Fibroblast of villous mesenchyme (primary cell): Measurements from ENCODE around the gene AP1M1. TPM values are rescaled to one million over a fixed set of nuclear protein-coding genes. Genes with fewer than 3 reads are reported as not detected.
"Not testable (repeated sequence)": the region's sequence is repeated elsewhere in the genome, so short reads cannot be mapped to it uniquely, and the experiment has no call there.

Source experiments
- DNase-seq: peaks from one replicate; pipeline ENCODE4 v3.0.0-alpha.2; 2010; ENCODE audit warnings: low read depth
- H3K4me3 ChIP-seq: 2 replicates; pipeline ENCODE4 v1.5.1; 2011; ENCODE audit warnings: low read depth, mild to moderate bottlenecking, low read length
- total RNA-seq: library from RNA; depleted of rRNA; stranded (reverse); fragments of >200 nt; gene quantifications from 2 replicates; pipeline ENCODE4 v1.2.3, GENCODE V29; 2012
- TF ChIP-seq, protein P1 (sequence below): IDR thresholded peaks from 2 replicates; pipeline ENCODE4 v1.5.1; 2012; ENCODE audit warnings: low read depth, mild to moderate bottlenecking, low read length; ENCODE audit not compliant: insufficient read depth

Gene AP1M1
- total RNA-seq, 1 donor, result 78.6 TPM

DNA sequence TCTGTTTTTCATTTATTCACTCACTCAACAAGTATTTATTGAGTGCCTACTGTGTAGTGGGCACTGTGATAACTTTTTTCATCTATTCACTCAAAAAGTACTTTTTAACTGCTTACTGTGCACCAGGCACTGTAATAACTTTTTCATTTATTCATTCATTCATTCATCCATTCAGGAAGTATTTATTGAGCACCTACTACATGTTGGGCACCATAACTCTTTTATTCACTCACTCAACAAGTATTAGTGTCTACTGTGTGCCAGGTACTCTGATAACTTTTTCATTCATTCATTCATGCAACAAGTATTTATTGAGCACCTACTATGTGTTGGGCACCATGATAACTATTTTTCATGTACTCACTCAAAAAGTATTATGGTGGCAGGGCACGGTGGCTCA, 31.3 kb upstream of the AP1M1 start:
- TF ChIP-seq, protein P1, sequence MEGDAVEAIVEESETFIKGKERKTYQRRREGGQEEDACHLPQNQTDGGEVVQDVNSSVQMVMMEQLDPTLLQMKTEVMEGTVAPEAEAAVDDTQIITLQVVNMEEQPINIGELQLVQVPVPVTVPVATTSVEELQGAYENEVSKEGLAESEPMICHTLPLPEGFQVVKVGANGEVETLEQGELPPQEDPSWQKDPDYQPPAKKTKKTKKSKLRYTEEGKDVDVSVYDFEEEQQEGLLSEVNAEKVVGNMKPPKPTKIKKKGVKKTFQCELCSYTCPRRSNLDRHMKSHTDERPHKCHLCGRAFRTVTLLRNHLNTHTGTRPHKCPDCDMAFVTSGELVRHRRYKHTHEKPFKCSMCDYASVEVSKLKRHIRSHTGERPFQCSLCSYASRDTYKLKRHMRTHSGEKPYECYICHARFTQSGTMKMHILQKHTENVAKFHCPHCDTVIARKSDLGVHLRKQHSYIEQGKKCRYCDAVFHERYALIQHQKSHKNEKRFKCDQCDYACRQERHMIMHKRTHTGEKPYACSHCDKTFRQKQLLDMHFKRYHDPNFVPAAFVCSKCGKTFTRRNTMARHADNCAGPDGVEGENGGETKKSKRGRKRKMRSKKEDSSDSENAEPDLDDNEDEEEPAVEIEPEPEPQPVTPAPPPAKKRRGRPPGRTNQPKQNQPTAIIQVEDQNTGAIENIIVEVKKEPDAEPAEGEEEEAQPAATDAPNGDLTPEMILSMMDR, result no peak
- no peak for DNase-seq
- no peak overlapping the region for H3K4me3 ChIP-seq

DNA sequence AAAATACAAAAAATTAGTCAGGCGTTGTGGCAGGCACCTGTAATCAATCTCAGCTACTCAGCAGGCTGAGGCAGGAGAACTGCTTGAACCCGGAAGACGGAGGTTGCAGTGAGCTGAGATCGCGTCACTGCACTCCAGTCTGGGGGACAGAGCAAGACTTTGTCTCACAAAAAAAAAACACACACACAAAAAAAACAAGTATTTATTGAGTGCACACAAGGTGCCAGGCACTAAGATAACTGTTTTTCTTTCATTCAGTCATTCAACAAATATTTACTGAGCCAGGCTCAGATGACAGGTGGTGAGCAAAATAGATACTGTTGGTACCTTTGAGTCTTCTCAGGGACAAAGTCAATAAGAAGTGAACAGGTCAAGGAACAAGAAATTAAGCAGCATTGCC, 30.7 kb upstream of the AP1M1 start:
- no peak for DNase-seq
- no peak overlapping the region for H3K4me3 ChIP-seq

DNA sequence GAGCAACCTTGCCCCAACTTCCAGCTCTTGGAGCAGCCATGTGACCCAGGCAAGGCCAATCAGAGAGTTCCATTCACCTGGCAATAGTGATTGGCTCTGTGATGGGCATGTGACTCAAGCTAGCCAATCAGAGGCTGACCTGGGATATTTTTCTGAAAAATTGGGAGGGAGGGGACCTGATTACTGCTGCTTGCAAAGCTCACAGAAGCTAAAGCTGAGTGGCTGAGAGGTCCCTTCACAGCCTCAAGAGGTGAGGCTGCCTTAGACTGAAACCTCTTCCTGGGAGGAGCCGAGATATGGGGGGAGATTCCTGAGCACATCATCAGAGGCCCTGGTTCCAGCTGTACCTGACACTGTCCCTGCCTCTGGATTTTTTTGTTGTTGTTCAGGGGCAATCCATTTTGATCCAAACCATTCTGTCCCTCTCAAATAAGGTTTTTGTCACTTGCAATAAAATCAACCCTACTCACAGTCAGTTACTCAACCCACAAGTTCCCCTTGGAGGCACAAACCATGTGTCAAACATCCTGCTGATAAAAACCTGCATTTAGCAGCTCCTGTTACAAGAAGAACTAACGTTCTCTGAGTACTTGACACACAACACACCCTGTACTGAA, 29.1 kb upstream of the AP1M1 start:
- DNase-seq, result peak; percentile 24

More for the DNA sequence above, 30.7 kb upstream of the AP1M1 start:
- TF ChIP-seq, protein P1, result no peak

DNA sequence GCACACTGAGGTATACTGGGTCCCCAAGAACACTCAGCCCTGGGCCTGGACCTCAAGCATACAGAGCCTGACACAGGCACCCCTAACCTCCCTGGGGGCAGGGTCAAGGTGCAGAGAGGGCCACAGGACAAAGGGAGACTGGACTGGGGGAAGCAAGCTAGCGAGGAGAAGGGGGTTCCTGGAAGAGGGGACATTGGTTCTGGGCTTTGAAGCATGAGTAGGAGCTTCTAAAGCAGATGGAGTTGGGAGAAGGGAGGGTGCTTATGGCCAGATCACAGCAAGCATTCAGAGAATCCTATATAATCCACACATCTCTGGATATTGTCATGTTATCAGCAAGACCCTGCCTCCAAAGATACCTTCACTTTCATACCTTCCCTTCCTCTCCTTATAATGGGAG, 27.6 kb upstream of the AP1M1 start:
- TF ChIP-seq, protein P1, result no peak
- H3K4me3 ChIP-seq, result no peak overlapping the region
- DNase-seq, result no peak

More for the DNA sequence above, 29.1 kb upstream of the AP1M1 start:
- TF ChIP-seq, protein P1, result no peak
- no peak overlapping the region for H3K4me3 ChIP-seq

DNA sequence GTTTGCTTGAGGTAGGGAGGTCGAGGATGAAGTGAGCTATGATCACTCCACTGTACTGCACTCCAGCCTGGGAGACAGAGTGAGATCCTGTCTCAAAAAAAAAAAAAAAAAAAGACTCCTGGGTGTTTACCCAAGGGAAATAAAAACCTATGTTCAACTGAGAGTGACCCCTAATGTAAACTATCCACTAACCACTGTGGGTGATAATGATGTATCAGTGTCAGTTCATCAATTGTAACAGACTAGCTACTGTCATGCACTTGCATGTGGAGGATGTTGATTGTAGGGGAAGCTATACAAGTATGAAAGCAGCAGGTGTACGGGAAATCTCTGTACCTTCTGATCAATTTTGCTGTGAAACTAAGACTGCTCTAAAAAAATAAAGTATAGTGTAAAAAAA, 21.8 kb upstream of the AP1M1 start:
- no peak overlapping the region for H3K4me3 ChIP-seq
- no peak for DNase-seq
- TF ChIP-seq, protein P1, result no peak

DNA sequence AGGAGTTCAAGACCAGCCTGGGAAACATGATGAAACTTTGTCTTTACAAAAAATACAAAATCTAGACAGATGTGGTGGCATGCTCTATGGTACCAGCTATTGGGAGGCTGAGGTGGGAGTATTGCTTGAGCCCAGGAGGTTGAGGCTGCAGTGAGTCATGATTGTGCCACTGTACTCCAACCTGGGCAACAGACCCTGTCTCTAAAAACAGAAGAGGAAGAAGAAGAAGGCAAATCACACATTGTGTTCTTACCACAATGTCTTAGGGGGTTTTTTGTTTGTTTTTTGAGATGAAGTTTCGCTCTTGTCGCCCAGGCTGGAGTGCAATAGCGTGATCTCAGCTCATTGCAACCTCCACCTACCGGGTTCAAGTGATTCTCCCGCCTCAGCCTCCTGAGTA, 18.8 kb upstream of the AP1M1 start:
- not testable (repeated sequence) for DNase-seq, H3K4me3 ChIP-seq

DNA sequence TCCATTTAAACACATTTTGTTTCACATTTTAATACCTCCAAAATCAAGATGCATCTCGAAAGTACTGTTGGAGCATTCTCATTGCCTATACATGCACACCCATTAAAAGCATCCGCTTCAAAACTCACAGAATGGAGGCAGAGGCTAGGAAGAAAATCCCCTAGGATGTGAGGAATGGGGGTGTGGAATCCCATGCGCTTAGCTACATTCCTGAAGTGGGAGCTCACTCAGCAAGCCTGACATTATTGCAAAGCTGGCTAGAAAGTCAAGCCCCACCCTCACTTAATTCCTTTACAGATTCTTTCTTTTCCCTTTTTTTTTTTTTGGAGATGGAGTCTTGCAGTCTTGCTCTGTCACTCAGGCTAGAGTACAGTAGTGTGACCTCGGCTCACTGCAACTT, 17.1 kb upstream of the AP1M1 start:
- peak; percentile 70 for DNase-seq
- TF ChIP-seq, protein P1, result no peak
- H3K4me3 ChIP-seq, result no peak overlapping the region
